HepG2 (cell line): Measurements from ENCODE around the gene SLC4A7.
"Not testable (repeated sequence)": the region's sequence is repeated elsewhere in the genome, so short reads cannot be mapped to it uniquely, and the experiment has no call there.

Experiments used
- CHD2 ChIP-seq: IDR thresholded peaks from 2 replicates; pipeline ENCODE4 v1.6.1; 2011; ENCODE audit warnings: low read depth, low read length, improper control_type of control experiment
- CHD4 ChIP-seq: fragments of 200-600 bp; sonication (generic); IDR thresholded peaks from 2 replicates; pipeline ENCODE4 v1.7.0; 2017; ENCODE audit warnings: mild to moderate bottlenecking, low read length, borderline replicate concordance
- CTCF ChIP-seq: sonication (generic); formaldehyde crosslinking; IDR thresholded peaks from 2 replicates; pipeline ENCODE4 v1.5.0; 2020; ENCODE audit warnings: mild to moderate bottlenecking, missing genetic modification reagents, moderate library complexity
- HDAC2 ChIP-seq: sonication (generic); formaldehyde crosslinking; IDR thresholded peaks from 2 replicates; pipeline ENCODE4 v1.4.0; 2020; ENCODE audit warnings: missing genetic modification reagents
- HMG20B ChIP-seq: conservative IDR thresholded peaks from 2 replicates; pipeline ENCODE4 v1.6.1; 2016; ENCODE audit warnings: missing genetic modification reagents, missing compliant biosample characterization
- KDM5A ChIP-seq: fragments of 200-600 bp; sonication (generic); IDR thresholded peaks from 2 replicates; pipeline ENCODE4 v1.7.0; 2018; ENCODE audit warnings: antibody characterized with exemption, mild to moderate bottlenecking, low read length, borderline replicate concordance
- PITX1 ChIP-seq: sonication (generic); formaldehyde crosslinking; IDR thresholded peaks from 2 replicates; pipeline ENCODE4 v1.5.1; 2020; ENCODE audit warnings: mild to moderate bottlenecking, missing genetic modification reagents
- SP1 ChIP-seq, 2 experiments: fragments of 450-650 bp in 1 of 2; sonication (generic) in 1 of 2; formaldehyde crosslinking in 1 of 2; IDR thresholded peaks; 2 replicates each; pipeline versions ENCODE4 v1.4.0 to v1.6.1; 2016 to 2020; ENCODE audit warnings: missing genetic modification reagents in 1 of 2
- ZBTB4 ChIP-seq: sonication (generic); formaldehyde crosslinking; IDR thresholded peaks from 2 replicates; pipeline ENCODE4 v1.4.0; 2020; ENCODE audit warnings: missing genetic modification reagents, mild to moderate bottlenecking, borderline replicate concordance

DNA sequence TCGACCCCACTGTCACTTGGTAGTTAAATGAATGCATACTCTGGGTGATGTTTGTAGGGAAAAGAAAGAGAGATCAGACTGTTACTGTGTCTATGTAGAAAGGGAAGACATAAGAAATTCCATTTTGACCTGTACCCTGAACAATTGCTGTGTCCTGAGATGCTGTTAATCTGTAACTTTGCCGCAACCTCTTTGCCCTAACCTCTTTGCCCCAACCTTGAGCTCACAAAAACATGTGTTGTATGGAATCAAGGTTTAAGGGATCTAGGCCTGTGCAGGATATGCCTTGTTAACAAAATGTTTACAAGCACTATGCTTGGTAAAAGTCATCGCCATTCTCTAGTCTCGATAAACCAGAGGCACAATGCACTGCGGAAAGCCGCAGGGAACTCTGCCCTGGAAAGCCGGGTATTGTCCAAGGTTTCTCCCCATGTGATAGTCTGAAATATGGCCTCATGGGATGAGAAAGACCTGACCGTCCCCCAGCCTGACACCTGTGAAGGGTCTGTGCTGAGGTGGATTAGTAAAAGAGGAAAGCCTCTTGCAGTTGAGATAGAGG is 47.1 kb upstream of the SLC4A7 start:
- TF ChIP-seq CTCF (CRISPR knock-in tag); KDM5A; CHD4; HMG20B (CRISPR knock-in tag); CHD2; SP1 (IDR thresholded peaks at IDR 0.05); SP1 (CRISPR knock-in tag; IDR thresholded peaks at IDR 0.05): not testable (repeated sequence)
- 0 out of 2 replicates have a peak, but pooled peaks have one; percentile 19 for TF ChIP-seq HDAC2
- TF ChIP-seq PITX1 (CRISPR knock-in tag) = 0 out of 2 replicates have a peak, but pooled peaks have one; percentile 21
- TF ChIP-seq ZBTB4 (CRISPR knock-in tag) = 0 out of 2 replicates have a peak, but pooled peaks have one; percentile 62
